ENCODE results near the gene ATP6V1B1. TPM values are rescaled to one million over a fixed set of nuclear protein-coding genes. Genes with fewer than 3 reads are reported as not detected.

ATP6V1B1 gene
- total and polyA plus RNA-seq, 10 of the 15 experiments (the other 5 are each of a cell fraction or from before 2014, with no cell fraction given) = not detected

- TF ChIP-seq, protein P1, sequence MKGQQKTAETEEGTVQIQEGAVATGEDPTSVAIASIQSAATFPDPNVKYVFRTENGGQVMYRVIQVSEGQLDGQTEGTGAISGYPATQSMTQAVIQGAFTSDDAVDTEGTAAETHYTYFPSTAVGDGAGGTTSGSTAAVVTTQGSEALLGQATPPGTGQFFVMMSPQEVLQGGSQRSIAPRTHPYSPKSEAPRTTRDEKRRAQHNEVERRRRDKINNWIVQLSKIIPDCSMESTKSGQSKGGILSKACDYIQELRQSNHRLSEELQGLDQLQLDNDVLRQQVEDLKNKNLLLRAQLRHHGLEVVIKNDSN (IDR thresholded peaks at IDR 0.05; ENCODE audit: borderline replicate concordance, extremely low read length, insufficient read depth, low read depth, low read length) = no peak
- no peak for TF ChIP-seq KAT2A (conservative IDR thresholded peaks at IDR 0.05; ENCODE audit: control insufficient read depth, low read depth, low read length)
- no peak for TF ChIP-seq SMAD1 (IDR thresholded peaks at IDR 0.05; ENCODE audit: low read depth, partially characterized antibody)
- peak; percentile 50; the same call in 1 of the 2 replicates for TF ChIP-seq NBN (IDR thresholded peaks at IDR 0.05)
- peak; percentile 51; the same call in 1 of the 2 replicates for TF ChIP-seq POLR2AphosphoS5 (IDR thresholded peaks at IDR 0.05; ENCODE audit: low read length)
- no peak for TF ChIP-seq ZBED1 (IDR thresholded peaks at IDR 0.05; ENCODE audit: borderline replicate concordance)
- TF ChIP-seq CHD2 (IDR thresholded peaks at IDR 0.05; ENCODE audit: borderline replicate concordance, low read depth, low read length) = 0 out of 2 replicates have a peak, but pooled peaks have one; percentile 17
- TF ChIP-seq IKZF1 (conservative IDR thresholded peaks at IDR 0.05) = peak; percentile 74
- peak; percentile 67 for TF ChIP-seq RELB (IDR thresholded peaks at IDR 0.05; ENCODE audit: low read depth)
- no peak for TF ChIP-seq YBX1 (IDR thresholded peaks at IDR 0.05)
- TF ChIP-seq, protein P2, sequence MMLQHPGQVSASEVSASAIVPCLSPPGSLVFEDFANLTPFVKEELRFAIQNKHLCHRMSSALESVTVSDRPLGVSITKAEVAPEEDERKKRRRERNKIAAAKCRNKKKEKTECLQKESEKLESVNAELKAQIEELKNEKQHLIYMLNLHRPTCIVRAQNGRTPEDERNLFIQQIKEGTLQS (IDR thresholded peaks at IDR 0.05; ENCODE audit: borderline replicate concordance, extremely low read depth, low read depth, low read length) = no peak
- TF ChIP-seq ZBTB11 (CRISPR knock-in tag; IDR thresholded peaks at IDR 0.05) = no peak
- TF ChIP-seq NFIC (IDR thresholded peaks at IDR 0.05; ENCODE audit: low read depth, low read length) = no peak
- no peak for TF ChIP-seq NR2C1 (IDR thresholded peaks at IDR 0.05)
- TF ChIP-seq NFYB (IDR thresholded peaks at IDR 0.05; ENCODE audit: insufficient read depth, low read depth, low read length) = no peak
- TF ChIP-seq CBX3 (IDR thresholded peaks at IDR 0.05; ENCODE audit: borderline replicate concordance, low read depth) = no peak
- no peak for TF ChIP-seq IRF4 (IDR thresholded peaks at IDR 0.05; ENCODE audit: low read depth, low read length)
- TF ChIP-seq, protein P3, sequence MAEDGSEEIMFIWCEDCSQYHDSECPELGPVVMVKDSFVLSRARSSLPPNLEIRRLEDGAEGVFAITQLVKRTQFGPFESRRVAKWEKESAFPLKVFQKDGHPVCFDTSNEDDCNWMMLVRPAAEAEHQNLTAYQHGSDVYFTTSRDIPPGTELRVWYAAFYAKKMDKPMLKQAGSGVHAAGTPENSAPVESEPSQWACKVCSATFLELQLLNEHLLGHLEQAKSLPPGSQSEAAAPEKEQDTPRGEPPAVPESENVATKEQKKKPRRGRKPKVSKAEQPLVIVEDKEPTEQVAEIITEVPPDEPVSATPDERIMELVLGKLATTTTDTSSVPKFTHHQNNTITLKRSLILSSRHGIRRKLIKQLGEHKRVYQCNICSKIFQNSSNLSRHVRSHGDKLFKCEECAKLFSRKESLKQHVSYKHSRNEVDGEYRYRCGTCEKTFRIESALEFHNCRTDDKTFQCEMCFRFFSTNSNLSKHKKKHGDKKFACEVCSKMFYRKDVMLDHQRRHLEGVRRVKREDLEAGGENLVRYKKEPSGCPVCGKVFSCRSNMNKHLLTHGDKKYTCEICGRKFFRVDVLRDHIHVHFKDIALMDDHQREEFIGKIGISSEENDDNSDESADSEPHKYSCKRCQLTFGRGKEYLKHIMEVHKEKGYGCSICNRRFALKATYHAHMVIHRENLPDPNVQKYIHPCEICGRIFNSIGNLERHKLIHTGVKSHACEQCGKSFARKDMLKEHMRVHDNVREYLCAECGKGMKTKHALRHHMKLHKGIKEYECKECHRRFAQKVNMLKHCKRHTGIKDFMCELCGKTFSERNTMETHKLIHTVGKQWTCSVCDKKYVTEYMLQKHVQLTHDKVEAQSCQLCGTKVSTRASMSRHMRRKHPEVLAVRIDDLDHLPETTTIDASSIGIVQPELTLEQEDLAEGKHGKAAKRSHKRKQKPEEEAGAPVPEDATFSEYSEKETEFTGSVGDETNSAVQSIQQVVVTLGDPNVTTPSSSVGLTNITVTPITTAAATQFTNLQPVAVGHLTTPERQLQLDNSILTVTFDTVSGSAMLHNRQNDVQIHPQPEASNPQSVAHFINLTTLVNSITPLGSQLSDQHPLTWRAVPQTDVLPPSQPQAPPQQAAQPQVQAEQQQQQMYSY (CRISPR knock-in tag; IDR thresholded peaks at IDR 0.05) = no peak
- peak in 1 of 2 experiments; percentile 65; a peak in 2 of 4 replicates for TF ChIP-seq BHLHE40 (IDR thresholded peaks at IDR 0.05; ENCODE audit: borderline replicate concordance in 1 of 2, low read depth in 2 of 2, low read length in 1 of 2)
These were observed 65.3 kb downstream of the ATP6V1B1 start (continued) for GRCh38 chr2:71000780-71001591.

All from GM12878 (cell line).